HepG2 (cell line): ENCODE data around the gene NOTCH4. TPM values are rescaled to one million over a fixed set of nuclear protein-coding genes. Genes with fewer than 3 reads are reported as not detected.
A peak's percentile ranks its signal among the peaks of the same experiment; 100 is the strongest.

Experiments used
- ARNT ChIP-seq: fragments of 450-650 bp; IDR thresholded peaks from 2 replicates; pipeline ENCODE4 v1.6.1; 2017
- ATF1 ChIP-seq: IDR thresholded peaks from 2 replicates; pipeline ENCODE4 v1.6.1; 2016; ENCODE audit warnings: mild to moderate bottlenecking, control low read depth
- CBFB ChIP-seq: sonication (generic); formaldehyde crosslinking; IDR thresholded peaks from 2 replicates; pipeline ENCODE4 v1.4.0; 2020; ENCODE audit warnings: missing genetic modification reagents
- CC2D1A ChIP-seq: sonication (generic); formaldehyde crosslinking; IDR thresholded peaks from 2 replicates; pipeline ENCODE4 v1.8.1; 2023; ENCODE audit warnings: mild to moderate bottlenecking, missing genetic modification reagents
- CCDC6 ChIP-seq: sonication (generic); formaldehyde crosslinking; IDR thresholded peaks from 2 replicates; pipeline ENCODE4 v1.8.1; 2022; ENCODE audit warnings: mild to moderate bottlenecking, missing genetic modification reagents, moderate library complexity
- GABPB1 ChIP-seq: IDR thresholded peaks from 2 replicates; pipeline ENCODE4 v1.6.1; 2016; ENCODE audit warnings: mild to moderate bottlenecking, missing genetic modification reagents, moderate library complexity, missing compliant biosample characterization
- HDAC1 ChIP-seq: sonication (generic); formaldehyde crosslinking; IDR thresholded peaks from 2 replicates; pipeline ENCODE4 v1.5.1; 2020; ENCODE audit warnings: mild to moderate bottlenecking, missing genetic modification reagents
- NFIC ChIP-seq: IDR thresholded peaks from 2 replicates; pipeline ENCODE4 v1.6.1; 2012; ENCODE audit warnings: mild to moderate bottlenecking, low read length, inconsistent platforms
- NR2F1 ChIP-seq, 2 experiments: fragments of 450-650 bp in 1 of 2; formaldehyde crosslinking in 1 of 2; IDR thresholded peaks; 2 replicates each; pipeline versions ENCODE4 v1.5.0 to v1.6.1; 2016 to 2020; ENCODE audit warnings: mild to moderate bottlenecking in 1 of 2, missing compliant biosample characterization in 1 of 2, missing genetic modification reagents in 1 of 2, moderate library complexity in 1 of 2
- RARA ChIP-seq: IDR thresholded peaks from 2 replicates; pipeline ENCODE4 v1.6.1; 2016; ENCODE audit warnings: missing genetic modification reagents, missing compliant biosample characterization
- SMARCC2 ChIP-seq: fragments of 450-650 bp; IDR thresholded peaks from 2 replicates; pipeline ENCODE4 v1.6.1; 2017; ENCODE audit warnings: antibody characterized with exemption, mild to moderate bottlenecking
- SMARCE1 ChIP-seq: fragments of 450-650 bp; IDR thresholded peaks from 2 replicates; pipeline ENCODE4 v1.6.1; 2017; ENCODE audit warnings: borderline replicate concordance
- SOX13 ChIP-seq, 3 experiments: fragments of 450-650 bp in 1 of 3; sonication (generic) in 1 of 3; formaldehyde crosslinking in 1 of 3; IDR thresholded peaks in 2 of 3; conservative IDR thresholded peaks in 1 of 3; 2 replicates each; pipeline versions ENCODE4 v1.5.0 to v1.6.1; 2016 to 2020; ENCODE audit warnings: antibody characterized with exemption in 1 of 3, mild to moderate bottlenecking in 1 of 3, missing compliant biosample characterization in 1 of 3, missing genetic modification reagents in 1 of 3, moderate library complexity in 1 of 3
- TARDBP ChIP-seq: sonication (generic); formaldehyde crosslinking; IDR thresholded peaks from 2 replicates; pipeline ENCODE4 v1.8.0; 2022; ENCODE audit warnings: mild to moderate bottlenecking, missing genetic modification reagents
- ZMYM2 ChIP-seq: sonication (generic); formaldehyde crosslinking; IDR thresholded peaks from 2 replicates; pipeline ENCODE4 v1.8.0; 2022; ENCODE audit warnings: mild to moderate bottlenecking, missing genetic modification reagents
- ZNF235 ChIP-seq: sonication (generic); formaldehyde crosslinking; IDR thresholded peaks from 2 replicates; pipeline ENCODE4 v1.8.1; 2023; ENCODE audit warnings: mild to moderate bottlenecking, missing genetic modification reagents, borderline replicate concordance
- ZNF574 ChIP-seq: sonication (generic); formaldehyde crosslinking; IDR thresholded peaks from 2 replicates; pipeline ENCODE4 v1.4.0; 2020; ENCODE audit warnings: missing genetic modification reagents
- ZNF761 ChIP-seq: sonication (generic); formaldehyde crosslinking; conservative IDR thresholded peaks from 2 replicates; pipeline ENCODE4 v1.4.0; 2020; ENCODE audit warnings: mild to moderate bottlenecking, missing genetic modification reagents
- ZSCAN22 ChIP-seq: sonication (generic); formaldehyde crosslinking; IDR thresholded peaks from 2 replicates; pipeline ENCODE4 v1.4.0; 2020; ENCODE audit warnings: mild to moderate bottlenecking, missing genetic modification reagents
- polyA plus RNA-seq, 8 experiments: library from polyadenylated mRNA; depleted of rRNA in 3 of 8; stranded (reverse) in 7 of 8; unstranded in 1 of 8; fragments of >200 nt; fragmentation: Illumina TruSeq in 4 of 8; extraction: Trizol in 4 of 8; gene quantifications; 2 replicates each; pipeline versions ENCODE4 v1.2.1 to v1.2.3, GENCODE V29; 2011 to 2016; ENCODE audit warnings: low read depth in 4 of 8, missing spikeins in 1 of 8, mixed read lengths in 1 of 8; ENCODE audit not compliant: insufficient read depth in 1 of 8
- total RNA-seq, 5 experiments: library from RNA; depleted of rRNA; stranded (reverse); fragments of >200 nt; fragmentation: Illumina TruSeq; extraction: Trizol; gene quantifications; 2 replicates each; pipeline ENCODE4 v1.2.3, GENCODE V29; 2016; ENCODE audit warnings: low read depth in 1 of 5
- TF ChIP-seq, protein P1 (sequence below): sonication (generic); formaldehyde crosslinking; IDR thresholded peaks from 2 replicates; pipeline ENCODE4 v1.4.0; 2020; ENCODE audit warnings: missing genetic modification reagents
- TF ChIP-seq, protein P2 (sequence below): sonication (generic); formaldehyde crosslinking; IDR thresholded peaks from 2 replicates; pipeline ENCODE4 v1.4.0; 2020; ENCODE audit warnings: mild to moderate bottlenecking, missing genetic modification reagents, borderline replicate concordance

The NOTCH4 gene
- total and polyA plus RNA-seq, 2 of the 13 experiments (the other 11 are each of a cell fraction or from before 2014, with no cell fraction given): 0.51 to 0.83 TPM

DNA sequence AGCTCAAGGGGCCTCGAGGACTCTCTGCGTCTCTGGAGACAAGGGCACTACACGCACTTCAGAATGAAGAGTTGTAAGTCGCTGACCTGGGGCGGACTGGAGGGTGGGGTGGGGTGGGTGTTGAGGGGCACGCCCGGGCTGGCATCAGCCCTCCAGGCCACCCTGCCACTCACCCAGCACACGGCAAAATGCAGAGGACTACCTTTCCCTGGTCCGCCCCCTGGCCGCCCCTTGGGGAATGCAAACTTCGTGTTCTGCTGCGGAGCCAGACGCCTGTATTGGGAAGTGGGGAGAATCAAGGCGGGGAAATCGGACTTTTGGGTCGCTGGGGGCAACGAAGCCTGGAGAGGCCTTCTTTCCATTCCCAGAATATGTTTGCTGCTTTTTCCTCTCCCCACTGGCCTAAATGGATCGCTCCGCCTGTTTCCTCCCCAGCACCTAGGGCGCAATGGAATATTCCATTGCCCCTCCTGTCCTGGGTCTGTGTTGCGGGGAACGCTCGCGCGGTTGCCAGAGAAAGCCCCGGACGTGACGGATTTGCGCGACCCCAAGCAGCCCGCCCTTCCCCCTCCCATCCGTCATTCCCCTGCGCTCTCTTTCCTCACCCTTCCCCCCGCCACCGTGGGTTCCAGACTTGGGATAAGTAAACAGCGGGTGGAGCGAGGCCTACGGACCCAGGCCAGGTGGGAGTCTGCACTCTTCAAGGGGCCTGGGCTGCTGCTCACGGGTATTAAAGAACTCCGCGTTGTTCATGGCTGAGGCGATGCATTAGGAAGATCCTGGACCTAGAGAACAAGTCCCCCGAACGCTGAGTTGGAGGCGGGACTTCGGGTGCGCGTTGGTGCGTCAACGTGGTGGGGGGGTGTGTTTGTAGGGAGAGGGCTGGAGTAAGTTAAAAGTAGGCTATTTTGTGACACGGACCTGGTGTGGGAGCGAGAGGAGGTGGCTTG lies 70.0 kb downstream of the NOTCH4 start, which contains the start of gene PPT2 (continued):
- no peak for TF ChIP-seq SMARCC2
- TF ChIP-seq ZMYM2: no peak
- TF ChIP-seq ARNT: no peak
- peak; percentile 94 for TF ChIP-seq GABPB1 (CRISPR knock-in tag)
- peak; percentile 93 for TF ChIP-seq HDAC1 (CRISPR knock-in tag)
- no peak for TF ChIP-seq CCDC6
- no peak for TF ChIP-seq CBFB (CRISPR knock-in tag)
- peak; percentile 34; the same call in 1 of the 2 replicates for TF ChIP-seq ZSCAN22 (CRISPR knock-in tag)
- 0 out of 2 replicates have a peak, but pooled peaks have one; percentile 20 for TF ChIP-seq ZNF235 (CRISPR knock-in tag)
- peak; percentile 23; the same call in 1 of the 2 replicates for TF ChIP-seq NFIC
- no peak for TF ChIP-seq SMARCE1
- TF ChIP-seq, protein P1, sequence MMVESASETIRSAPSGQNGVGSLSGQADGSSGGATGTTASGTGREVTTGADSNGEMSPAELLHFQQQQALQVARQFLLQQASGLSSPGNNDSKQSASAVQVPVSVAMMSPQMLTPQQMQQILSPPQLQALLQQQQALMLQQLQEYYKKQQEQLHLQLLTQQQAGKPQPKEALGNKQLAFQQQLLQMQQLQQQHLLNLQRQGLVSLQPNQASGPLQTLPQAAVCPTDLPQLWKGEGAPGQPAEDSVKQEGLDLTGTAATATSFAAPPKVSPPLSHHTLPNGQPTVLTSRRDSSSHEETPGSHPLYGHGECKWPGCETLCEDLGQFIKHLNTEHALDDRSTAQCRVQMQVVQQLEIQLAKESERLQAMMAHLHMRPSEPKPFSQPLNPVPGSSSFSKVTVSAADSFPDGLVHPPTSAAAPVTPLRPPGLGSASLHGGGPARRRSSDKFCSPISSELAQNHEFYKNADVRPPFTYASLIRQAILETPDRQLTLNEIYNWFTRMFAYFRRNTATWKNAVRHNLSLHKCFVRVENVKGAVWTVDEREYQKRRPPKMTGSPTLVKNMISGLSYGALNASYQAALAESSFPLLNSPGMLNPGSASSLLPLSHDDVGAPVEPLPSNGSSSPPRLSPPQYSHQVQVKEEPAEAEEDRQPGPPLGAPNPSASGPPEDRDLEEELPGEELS (CRISPR knock-in tag): peak; percentile 71
- TF ChIP-seq SOX13 (IDR thresholded peaks at IDR 0.05): no peak
- peak in 1 of 2 experiments; percentile 14; a peak in 1 of 4 replicates for TF ChIP-seq SOX13 (CRISPR knock-in tag; conservative IDR thresholded peaks at IDR 0.05 in 1 of 2, IDR thresholded peaks at IDR 0.05 in 1 of 2)
- peak; percentile 96 for TF ChIP-seq ATF1 (CRISPR knock-in tag)
- peak; percentile 44; the same call in 1 of the 2 replicates for TF ChIP-seq TARDBP (CRISPR knock-in tag)
- TF ChIP-seq NR2F1 (CRISPR knock-in tag; IDR thresholded peaks at IDR 0.05): no peak; a peak in 1 of 4 replicates
- TF ChIP-seq ZNF761 (CRISPR knock-in tag): no peak; the same call in 1 of the 2 replicates
- TF ChIP-seq, protein P2, sequence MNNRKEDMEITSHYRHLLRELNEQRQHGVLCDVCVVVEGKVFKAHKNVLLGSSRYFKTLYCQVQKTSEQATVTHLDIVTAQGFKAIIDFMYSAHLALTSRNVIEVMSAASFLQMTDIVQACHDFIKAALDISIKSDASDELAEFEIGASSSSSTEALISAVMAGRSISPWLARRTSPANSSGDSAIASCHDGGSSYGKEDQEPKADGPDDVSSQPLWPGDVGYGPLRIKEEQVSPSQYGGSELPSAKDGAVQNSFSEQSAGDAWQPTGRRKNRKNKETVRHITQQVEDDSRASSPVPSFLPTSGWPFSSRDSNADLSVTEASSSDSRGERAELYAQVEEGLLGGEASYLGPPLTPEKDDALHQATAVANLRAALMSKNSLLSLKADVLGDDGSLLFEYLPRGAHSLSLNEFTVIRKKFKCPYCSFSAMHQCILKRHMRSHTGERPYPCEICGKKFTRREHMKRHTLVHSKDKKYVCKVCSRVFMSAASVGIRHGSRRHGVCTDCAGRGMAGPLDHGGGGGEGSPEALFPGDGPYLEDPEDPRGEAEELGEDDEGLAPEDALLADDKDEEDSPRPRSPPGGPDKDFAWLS (CRISPR knock-in tag): peak; percentile 78; the same call in 1 of the 2 replicates
- TF ChIP-seq CC2D1A (CRISPR knock-in tag): no peak; the same call in 1 of the 2 replicates
- peak; percentile 52; the same call in 1 of the 2 replicates for TF ChIP-seq ZNF574
- peak; percentile 39 for TF ChIP-seq RARA (CRISPR knock-in tag)
